H1 (cell line): ENCODE data around the gene KHDC1L.

ENCODE experiments used
- EP300 ChIP-seq, 2 experiments: IDR thresholded peaks; 1 replicate in 1 of 2; 2 replicates in 1 of 2; pipeline ENCODE4 v1.6.1; 2011 to 2012; ENCODE audit warnings: low read depth in 2 of 2, low read length in 2 of 2, mild to moderate bottlenecking in 2 of 2, borderline replicate concordance in 1 of 2, inconsistent platforms in 1 of 2, moderate library complexity in 1 of 2
- RAD21 ChIP-seq, 2 experiments: IDR thresholded peaks in 1 of 2; conservative IDR thresholded peaks in 1 of 2; 2 replicates each; pipeline ENCODE4 v1.6.1; 2011; ENCODE audit warnings: low read depth in 2 of 2, low read length in 2 of 2, improper control_type of control experiment in 1 of 2, inconsistent platforms in 1 of 2, mild to moderate bottlenecking in 1 of 2, moderate library complexity in 1 of 2
- ZNF274 ChIP-seq: IDR thresholded peaks from 2 replicates; pipeline ENCODE4 v1.7.0; 2012; ENCODE audit warnings: low read length, borderline replicate concordance; ENCODE audit errors: extremely low read depth

- no peak for TF ChIP-seq ZNF274
- no peak for TF ChIP-seq RAD21 (IDR thresholded peaks at IDR 0.05 in 1 of 2, conservative IDR thresholded peaks at IDR 0.05 in 1 of 2; ENCODE audit: low read depth in 2 of 2, low read length in 2 of 2)
- TF ChIP-seq EP300 (IDR thresholded peaks at IDR 0.05; ENCODE audit: borderline replicate concordance in 1 of 2, low read depth in 2 of 2, low read length in 2 of 2), result no peak
Measured at GRCh38 chr6:73233048-73233447, 7.8 kb upstream of the KHDC1L start.
